ENCODE results near the gene TPMT. TPM values are rescaled to one million over a fixed set of nuclear protein-coding genes. Genes with fewer than 3 reads are reported as not detected.

Gene TPMT
- total RNA-seq, 1 experiment from 2014 or later: 19.8 TPM

DNA sequence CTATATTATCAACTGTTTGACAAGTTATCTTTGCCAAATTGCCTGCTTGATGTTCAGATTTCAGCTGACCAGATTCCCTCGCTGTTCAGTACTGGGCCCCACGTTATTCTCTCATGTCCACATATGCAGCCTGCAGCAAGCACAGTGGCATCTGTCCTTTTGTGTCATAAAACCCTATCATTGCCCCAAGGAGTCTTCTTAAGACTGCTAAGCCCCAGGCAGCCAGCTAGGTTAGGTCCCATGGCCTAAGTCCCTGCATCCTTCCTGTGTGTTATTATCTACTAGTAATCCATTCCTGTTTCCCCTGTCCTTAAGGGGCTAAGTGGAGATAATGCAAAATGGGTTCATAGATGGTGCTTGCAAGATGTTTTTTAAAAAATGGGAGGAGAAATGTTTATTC, 7.5 kb upstream of the TPMT start:
- POLR2A ChIA-PET (ENCODE audit: unreplicated experiment): no interaction called here
- peaks cover 14% of the 10 kb centered on the region for H3K36me3 ChIP-seq (ENCODE audit: low read depth, low read length)
- BruUV-seq (replicated peaks): no TSS peak

DNA sequence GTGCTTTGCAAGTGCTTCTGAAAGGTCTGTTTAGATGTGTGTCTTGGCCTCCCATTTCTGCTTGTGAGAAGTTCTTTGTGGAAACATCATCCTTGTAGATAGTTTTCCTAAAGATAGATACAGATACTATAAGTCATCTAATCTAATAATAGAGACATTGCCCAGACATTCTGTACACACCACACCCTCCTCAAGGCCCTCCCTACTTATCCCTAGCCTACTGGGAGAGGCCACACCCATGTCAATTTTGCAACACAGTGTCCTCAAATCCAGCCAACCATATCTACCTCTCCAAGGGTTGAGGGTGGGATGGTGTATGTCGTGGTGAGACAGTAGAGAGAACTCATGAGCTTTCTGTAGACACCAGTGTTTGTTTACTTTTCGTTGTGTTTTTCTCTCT, 6.6 kb upstream of the TPMT start:
- intact Hi-C loops (cut with micrococcal nuclease): no loop called here
- Histone ChIP-seq H3K9me2 (replicated peaks; ENCODE audit: low read length) (no peaks in the 10 kb centered on the region), H3K9ac (ENCODE audit: low read length) (no peak overlapping the region), H3K27ac (ENCODE audit: low read length) (no peak overlapping the region), H3K36me3 (ENCODE audit: low read depth, low read length) (peaks cover 14% of the 10 kb centered on the region), H2AFZ (ENCODE audit: low read length) (no peak overlapping the region), H3F3A (ENCODE audit: low read length, unreplicated experiment) (no peaks in the 10 kb centered on the region), H4K20me1 (ENCODE audit: low read length) (no peaks in the 10 kb centered on the region), H3K27me3 (ENCODE audit: low read length) (no peaks in the 10 kb centered on the region), H3K4me1 (ENCODE audit: insufficient read depth, low read length) (peaks cover 7% of the 10 kb centered on the region), H3K4me2 (ENCODE audit: low read length) (no peak overlapping the region), H3K79me2 (ENCODE audit: low read length) (no peaks in the 10 kb centered on the region), H3K9me3 (ENCODE audit: low read length) (no peaks in the 10 kb centered on the region), H3K4me3 (ENCODE audit: low read length) (no peak overlapping the region)
- no TSS peak for BruUV-seq (replicated peaks)
- ATAC-seq (no peak), DNase-seq (no peak)
- no peak for TF ChIP-seq EZH2phosphoT487 (IDR thresholded peaks at IDR 0.05; ENCODE audit: borderline replicate concordance, low read length)
- TF ChIP-seq, protein P1, sequence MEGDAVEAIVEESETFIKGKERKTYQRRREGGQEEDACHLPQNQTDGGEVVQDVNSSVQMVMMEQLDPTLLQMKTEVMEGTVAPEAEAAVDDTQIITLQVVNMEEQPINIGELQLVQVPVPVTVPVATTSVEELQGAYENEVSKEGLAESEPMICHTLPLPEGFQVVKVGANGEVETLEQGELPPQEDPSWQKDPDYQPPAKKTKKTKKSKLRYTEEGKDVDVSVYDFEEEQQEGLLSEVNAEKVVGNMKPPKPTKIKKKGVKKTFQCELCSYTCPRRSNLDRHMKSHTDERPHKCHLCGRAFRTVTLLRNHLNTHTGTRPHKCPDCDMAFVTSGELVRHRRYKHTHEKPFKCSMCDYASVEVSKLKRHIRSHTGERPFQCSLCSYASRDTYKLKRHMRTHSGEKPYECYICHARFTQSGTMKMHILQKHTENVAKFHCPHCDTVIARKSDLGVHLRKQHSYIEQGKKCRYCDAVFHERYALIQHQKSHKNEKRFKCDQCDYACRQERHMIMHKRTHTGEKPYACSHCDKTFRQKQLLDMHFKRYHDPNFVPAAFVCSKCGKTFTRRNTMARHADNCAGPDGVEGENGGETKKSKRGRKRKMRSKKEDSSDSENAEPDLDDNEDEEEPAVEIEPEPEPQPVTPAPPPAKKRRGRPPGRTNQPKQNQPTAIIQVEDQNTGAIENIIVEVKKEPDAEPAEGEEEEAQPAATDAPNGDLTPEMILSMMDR (conservative IDR thresholded peaks at IDR 0.05; ENCODE audit: low read depth, low read length): no peak
- TF ChIP-seq EZH2 (IDR thresholded peaks at IDR 0.05; ENCODE audit: low read length, unreplicated experiment): no peak
- CTCF ChIA-PET: no interaction called here
- POLR2A ChIA-PET (ENCODE audit: unreplicated experiment): no interaction called here

More for the DNA sequence above, 7.5 kb upstream of the TPMT start:
- peaks cover 11% of the 10 kb centered on the region for H3K4me1 ChIP-seq (ENCODE audit: insufficient read depth, low read length)
- H3K27ac ChIP-seq (ENCODE audit: low read length): no peak overlapping the region
- H3K9ac ChIP-seq (ENCODE audit: low read length): no peak overlapping the region
- H3K9me3 ChIP-seq (ENCODE audit: low read length): no peaks in the 10 kb centered on the region
- H3K4me3 ChIP-seq (ENCODE audit: low read length): no peak overlapping the region
- H3K79me2 ChIP-seq (ENCODE audit: low read length): no peaks in the 10 kb centered on the region
- no peak for DNase-seq
- no peaks in the 10 kb centered on the region for H3F3A ChIP-seq (ENCODE audit: low read length, unreplicated experiment)
- no peak overlapping the region for H2AFZ ChIP-seq (ENCODE audit: low read length)
- ATAC-seq: no peak
- no peak overlapping the region for H3K4me2 ChIP-seq (ENCODE audit: low read length)
- intact Hi-C loops (cut with micrococcal nuclease): no loop called here
- TF ChIP-seq EZH2phosphoT487 (IDR thresholded peaks at IDR 0.05; ENCODE audit: borderline replicate concordance, low read length): no peak
- TF ChIP-seq, protein P1 (conservative IDR thresholded peaks at IDR 0.05; ENCODE audit: low read depth, low read length): no peak
- TF ChIP-seq EZH2 (IDR thresholded peaks at IDR 0.05; ENCODE audit: low read length, unreplicated experiment): no peak
- no peaks in the 10 kb centered on the region for H3K27me3 ChIP-seq (ENCODE audit: low read length)
- CTCF ChIA-PET: no interaction called here
- H3K9me2 ChIP-seq (replicated peaks; ENCODE audit: low read length): no peaks in the 10 kb centered on the region
- H4K20me1 ChIP-seq (ENCODE audit: low read length): no peaks in the 10 kb centered on the region

DNA sequence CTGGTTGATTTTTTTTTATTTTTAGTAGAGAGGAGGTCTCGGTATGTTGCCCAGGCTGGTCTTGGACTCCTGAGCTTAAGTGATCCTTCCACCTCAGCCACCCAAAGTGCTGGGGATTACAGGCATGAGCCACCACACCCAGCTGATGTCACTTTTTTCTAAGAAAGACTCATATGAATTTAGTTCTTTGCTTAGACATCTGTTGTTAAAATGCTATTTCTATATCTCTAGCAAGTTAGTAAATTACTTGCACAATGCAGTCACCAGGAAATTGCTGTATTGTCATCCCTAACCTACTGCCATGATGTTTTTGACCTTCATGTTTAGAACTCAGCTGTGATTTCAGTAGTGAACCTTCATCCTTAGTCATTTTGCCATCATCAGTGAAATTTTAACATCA, 6.0 kb upstream of the TPMT start:
- BruUV-seq (replicated peaks): no TSS peak
- TF ChIP-seq, protein P1 (conservative IDR thresholded peaks at IDR 0.05; ENCODE audit: low read depth, low read length): no peak
- TF ChIP-seq EZH2phosphoT487 (IDR thresholded peaks at IDR 0.05; ENCODE audit: borderline replicate concordance, low read length) (no peak), EZH2 (IDR thresholded peaks at IDR 0.05; ENCODE audit: low read length, unreplicated experiment) (no peak)
- Histone ChIP-seq H3K9me3 (ENCODE audit: low read length) (no peaks in the 10 kb centered on the region), H3K4me3 (ENCODE audit: low read length) (no peak overlapping the region), H3K27ac (ENCODE audit: low read length) (no peak overlapping the region), H3K79me2 (ENCODE audit: low read length) (no peaks in the 10 kb centered on the region), H3K4me1 (ENCODE audit: insufficient read depth, low read length) (peaks cover 6% of the 10 kb centered on the region; the same call in 1 of the 2 replicates), H3K4me2 (ENCODE audit: low read length) (no peak overlapping the region), H2AFZ (ENCODE audit: low read length) (no peak overlapping the region), H3K9me2 (replicated peaks; ENCODE audit: low read length) (no peaks in the 10 kb centered on the region), H4K20me1 (ENCODE audit: low read length) (no peaks in the 10 kb centered on the region), H3K36me3 (ENCODE audit: low read depth, low read length) (peaks cover 14% of the 10 kb centered on the region), H3F3A (ENCODE audit: low read length, unreplicated experiment) (no peaks in the 10 kb centered on the region), H3K9ac (ENCODE audit: low read length) (no peak overlapping the region), H3K27me3 (ENCODE audit: low read length) (no peaks in the 10 kb centered on the region)
- ATAC-seq (no peak), DNase-seq (no peak)
- intact Hi-C loops (cut with micrococcal nuclease): no loop called here
- POLR2A ChIA-PET (ENCODE audit: unreplicated experiment): no interaction called here
- CTCF ChIA-PET: no interaction called here

Data from PC-3 (cell line).